NCI-H1436 (cell line): Measurements from ENCODE around the gene TM4SF18.

Experiments
- DNase-seq: peaks from one replicate; lab custom pipeline; 2025; lab: John Stamatoyannopoulos, UW

The TM4SF18 gene

DNA sequence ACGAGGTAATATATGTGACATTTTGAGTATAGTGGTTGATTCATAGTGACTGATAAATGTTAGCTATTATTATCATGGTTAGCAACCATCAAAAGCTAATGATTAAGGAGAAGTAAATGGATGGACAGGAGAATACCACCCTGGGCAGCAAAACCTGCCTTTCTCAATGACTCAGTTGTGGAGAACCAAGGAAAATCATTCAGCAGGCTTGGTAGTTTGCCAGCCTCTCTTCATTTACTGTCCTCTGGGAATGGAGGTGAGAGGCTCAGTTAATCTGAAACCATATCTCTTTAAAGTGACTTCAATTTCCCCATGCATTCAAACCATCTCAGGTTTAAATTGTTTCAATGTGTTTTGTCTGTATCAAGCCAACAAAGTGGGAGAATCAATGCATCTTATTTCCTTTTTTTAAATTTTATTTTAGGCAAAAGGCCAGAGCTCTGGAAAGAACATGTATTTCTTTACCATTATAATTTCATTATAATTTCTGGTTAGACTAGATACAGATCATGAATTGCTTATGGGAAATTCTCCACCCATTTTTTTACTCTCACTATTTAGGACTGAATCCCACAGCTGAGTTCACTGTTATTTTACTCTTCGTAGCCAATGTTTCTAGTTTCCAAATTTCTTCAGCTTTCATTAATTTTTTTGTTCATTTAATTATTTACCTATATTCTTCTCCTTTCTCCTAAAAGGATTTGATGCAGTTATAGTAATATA lies 2.7 kb downstream of the TM4SF18 start:
- DNase-seq: peak; percentile 81

DNA sequence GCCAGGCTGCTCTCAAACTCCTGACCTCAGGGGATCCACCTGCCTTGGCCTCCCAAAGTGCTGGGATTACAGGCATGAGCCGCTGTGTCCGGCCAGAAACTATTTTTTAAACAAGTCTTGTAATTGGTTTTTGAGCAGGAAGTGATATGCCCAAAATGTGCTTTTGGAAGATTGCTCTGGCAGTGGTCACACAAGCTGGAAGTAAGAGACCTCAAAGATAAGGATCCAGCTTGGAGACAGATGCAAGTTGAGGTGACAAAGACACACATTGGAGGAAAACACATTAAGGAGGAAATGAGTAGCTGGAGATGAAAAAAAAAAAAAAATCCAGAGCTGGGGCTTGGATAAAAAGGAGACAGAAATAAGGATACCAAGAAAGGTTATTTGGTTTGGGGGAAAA lies 6.3 kb downstream of the TM4SF18 start:
- no peak for DNase-seq

DNA sequence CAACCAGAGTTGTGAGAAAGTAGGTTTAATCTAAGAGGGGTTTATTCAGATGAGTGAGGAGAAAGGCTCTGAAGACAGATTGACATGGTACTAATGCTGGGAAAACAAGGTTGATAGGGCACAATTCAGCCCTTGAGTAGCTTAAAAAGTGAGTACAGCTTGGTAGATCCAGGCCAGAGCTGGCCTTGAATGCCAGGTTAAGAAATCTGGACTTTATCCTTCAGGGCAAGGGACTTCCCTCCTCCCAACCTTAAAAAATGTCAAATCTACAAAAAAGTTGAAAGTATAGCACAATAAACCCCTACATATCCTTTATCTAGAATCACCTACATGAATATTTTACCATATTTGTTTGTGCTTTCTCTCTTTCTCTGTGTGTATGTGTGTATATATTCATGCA lies 7.9 kb downstream of the TM4SF18 start:
- DNase-seq: no peak

DNA sequence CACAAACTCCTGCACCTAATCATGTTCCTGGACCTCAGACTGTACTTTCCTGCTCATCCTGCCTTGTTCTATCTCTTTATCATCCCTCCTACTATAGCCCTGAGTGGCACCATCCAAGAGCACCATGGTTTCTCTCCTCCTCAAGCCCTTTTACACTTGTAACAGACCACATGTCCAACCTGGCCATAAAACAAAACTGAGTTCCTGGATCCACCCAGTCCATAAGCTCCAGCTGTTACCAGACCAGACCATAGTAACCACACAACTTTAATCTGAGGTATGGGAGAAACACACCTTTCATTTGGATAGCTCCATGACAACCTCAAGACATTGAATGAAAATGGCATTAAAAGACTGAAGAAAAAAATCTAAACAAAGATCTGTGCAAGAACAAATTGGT lies 9.1 kb downstream of the TM4SF18 start:
- DNase-seq: no peak

DNA sequence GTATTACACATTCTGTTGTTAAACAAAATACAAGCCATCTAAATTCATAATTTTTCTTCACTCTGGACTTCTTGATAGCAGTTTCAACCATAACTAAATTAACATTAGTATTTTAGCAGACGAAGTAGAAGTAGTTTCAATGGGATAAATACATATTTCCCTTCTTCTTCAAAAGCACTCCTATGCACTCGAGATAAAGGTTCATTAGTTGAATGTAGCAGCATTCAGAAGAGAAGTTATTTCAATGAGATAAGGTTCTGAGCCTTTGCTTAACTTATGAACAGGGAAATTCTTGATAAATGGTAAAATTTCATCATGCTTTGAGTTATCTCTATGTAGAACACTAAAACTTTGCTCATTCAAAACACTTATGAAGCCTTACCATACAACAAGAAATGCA lies 11.8 kb downstream of the TM4SF18 start:
- DNase-seq: no peak

DNA sequence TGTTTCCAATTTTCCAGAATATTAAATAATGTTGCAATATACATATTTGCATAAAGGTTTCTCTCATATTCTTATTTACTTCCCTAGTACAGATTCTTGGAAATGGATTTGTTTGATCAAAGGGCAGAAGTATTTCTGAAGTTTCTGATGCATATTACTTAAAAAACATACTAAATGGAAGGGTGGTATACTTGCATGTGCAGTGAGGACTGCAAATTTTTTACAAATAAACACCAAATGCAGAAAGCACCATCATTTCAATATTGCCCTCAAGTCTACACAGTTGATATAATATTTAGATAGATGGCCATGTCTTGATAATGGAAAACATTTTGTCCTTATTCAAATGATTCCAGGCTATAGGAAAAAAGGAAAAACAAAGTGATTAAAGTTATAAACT lies 12.3 kb downstream of the TM4SF18 start:
- DNase-seq: no peak

DNA sequence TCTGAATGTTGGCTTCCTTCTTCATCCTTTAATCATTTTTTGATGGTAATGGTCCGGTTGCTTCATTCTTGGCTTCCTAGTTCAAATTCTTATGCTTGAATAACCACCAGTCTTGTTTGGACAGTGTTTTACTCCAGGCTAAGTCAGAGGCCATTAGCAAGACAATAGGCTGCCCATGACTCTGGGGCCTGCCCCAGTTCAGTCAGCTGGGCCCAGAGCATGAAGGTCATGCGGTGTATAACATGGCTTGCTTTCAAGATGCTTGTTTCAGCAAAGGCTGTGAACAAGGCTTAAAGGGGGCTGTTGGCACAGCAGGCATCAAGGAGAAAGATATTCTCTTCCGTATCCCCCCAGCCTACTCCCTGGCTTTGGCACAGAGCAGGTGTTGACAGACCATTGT lies 13.7 kb downstream of the TM4SF18 start:
- no peak for DNase-seq

DNA sequence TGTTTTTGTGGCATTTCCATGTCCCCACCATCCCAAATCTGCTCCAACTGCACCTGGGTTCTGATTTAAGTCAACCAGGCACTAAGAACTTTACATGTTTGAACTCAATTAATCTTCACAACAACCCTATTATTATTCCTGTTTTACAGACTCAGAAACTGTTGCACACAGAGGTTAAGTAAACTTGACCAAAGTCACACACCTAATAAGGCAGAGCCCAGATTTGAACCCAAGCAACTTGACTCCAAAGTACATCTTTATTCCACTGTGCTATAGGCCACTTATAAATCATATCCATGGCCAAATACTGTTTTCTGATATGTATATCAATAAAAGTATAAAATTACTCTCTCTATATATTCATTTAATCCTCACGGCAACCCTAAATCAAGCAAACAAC lies 16.4 kb downstream of the TM4SF18 start:
- no peak for DNase-seq

DNA sequence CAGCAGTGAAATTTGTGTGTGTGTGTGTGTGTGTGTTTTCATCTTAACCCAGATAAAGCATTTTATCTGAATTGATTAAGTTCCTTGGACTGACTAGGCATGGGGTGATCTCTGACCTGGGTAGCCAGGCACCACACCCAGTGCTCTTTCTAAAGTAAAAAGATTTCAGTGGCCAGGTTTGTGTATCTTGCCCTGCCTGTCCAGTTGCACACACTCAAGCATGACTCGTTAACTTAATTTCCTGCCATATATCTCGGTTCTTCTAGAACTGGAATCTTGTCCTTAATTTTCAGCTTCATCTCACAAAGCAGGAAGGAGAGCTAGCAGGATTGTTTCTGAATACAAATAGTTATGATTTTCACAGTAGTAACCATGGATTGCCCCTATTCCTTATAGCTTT lies 17.0 kb downstream of the TM4SF18 start:
- no peak for DNase-seq

DNA sequence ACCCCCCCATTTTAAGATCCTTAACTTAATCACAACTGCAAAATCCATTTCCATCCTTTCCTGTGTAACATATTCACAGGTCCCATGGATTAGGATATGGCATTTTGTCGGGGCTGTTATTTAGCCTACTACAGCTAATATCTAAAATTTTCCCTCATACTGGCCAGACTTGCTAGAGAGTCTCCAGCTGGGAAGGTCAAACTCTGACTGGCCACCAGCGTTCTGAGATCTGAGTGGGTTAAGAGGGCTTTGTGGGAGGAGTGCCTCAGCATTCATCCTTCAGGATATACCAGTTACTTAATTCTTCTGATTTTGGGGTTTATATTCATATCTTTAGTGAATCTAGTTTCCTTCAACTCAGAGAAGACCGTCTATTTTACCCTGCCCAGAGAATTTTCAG lies 17.7 kb downstream of the TM4SF18 start:
- no peak for DNase-seq

DNA sequence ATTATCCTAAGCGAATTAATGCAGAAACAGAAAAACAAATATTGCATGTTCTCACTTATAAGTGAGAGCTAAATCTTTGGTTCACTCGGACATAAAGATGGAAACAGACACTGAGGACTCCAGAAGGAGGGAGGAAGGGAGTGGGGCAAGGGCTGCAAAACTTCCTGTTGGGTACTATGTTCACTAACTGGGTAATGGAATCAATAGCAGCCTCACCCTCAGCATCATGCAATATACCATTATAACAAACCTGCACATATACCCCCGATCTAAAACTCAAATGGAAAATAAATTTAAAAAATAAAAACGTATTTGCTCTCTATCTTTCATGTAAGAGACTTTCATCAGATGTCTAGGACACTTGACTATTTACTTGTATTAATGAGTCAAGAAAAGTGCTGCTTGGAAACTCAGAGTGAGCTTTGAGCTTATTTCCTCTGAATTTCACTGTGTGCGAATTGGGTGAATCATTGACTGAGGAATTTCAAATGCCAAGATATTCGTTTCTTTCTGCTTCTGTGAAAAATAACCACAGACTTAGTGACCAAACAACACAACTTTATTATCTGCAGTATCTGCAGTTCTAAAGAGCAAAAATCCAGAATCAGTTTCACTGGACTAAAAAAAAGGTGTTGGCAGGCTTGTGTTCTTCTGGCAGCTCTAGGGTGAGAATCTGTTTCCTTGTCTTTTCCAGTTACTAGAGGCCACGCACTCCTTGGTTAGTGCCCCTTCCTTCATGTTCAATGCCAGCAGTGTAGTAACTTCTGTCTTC lies 18.4 kb downstream of the TM4SF18 start:
- DNase-seq: no peak

DNA sequence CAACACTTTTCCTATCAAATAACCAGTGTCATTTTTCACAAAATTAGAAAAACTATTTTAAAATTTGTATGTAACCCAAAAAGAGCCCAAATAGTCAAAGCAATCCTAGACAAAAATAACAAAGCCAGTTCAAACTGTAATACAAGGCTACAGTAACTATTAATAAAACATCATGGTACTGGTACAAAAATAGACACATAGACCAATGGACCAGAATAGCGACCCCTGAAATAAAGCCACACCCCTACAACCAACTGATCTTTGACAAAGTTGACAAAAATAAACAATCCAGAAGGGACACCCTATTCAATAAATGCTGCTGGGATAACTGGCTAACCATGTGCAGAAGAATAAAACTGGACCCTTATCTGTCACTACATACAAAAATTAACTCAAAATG lies 19.9 kb downstream of the TM4SF18 start:
- no peak for DNase-seq

DNA sequence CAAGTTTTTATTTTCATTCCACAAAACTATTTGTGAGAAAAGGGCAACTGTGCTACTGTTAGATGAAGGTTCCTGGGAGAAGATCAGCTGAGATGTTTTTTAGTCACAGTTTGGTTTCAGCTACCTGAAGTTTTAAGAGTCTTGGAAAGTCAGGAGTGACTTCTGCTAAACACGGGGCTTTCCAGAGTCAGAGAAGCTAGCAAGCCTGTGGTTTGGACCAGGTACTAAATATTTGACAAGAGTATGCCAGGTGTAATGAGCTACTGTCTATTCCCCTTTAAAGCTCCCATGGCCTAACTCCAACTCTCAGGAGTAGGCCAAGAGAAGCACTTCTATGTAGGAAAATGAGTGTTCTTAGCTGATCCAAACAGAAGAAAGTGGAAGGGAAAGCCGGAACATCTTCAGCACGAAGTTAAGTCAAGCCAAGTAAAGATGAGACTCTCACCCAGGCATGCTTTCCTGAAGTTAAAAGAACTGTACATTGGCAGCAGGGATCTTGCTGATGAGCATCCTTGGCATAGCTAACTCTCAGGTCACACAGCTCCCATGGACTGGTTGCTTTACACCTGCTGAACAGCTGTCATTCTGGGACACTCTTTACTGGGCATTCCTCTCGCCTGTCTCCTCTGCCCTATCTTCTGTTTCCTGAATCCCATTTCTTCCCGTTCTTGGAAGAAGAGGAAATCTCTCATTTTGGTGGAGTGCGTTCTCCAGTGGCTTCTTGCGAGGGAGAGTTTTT lies 22.5 kb downstream of the TM4SF18 start:
- no peak for DNase-seq

DNA sequence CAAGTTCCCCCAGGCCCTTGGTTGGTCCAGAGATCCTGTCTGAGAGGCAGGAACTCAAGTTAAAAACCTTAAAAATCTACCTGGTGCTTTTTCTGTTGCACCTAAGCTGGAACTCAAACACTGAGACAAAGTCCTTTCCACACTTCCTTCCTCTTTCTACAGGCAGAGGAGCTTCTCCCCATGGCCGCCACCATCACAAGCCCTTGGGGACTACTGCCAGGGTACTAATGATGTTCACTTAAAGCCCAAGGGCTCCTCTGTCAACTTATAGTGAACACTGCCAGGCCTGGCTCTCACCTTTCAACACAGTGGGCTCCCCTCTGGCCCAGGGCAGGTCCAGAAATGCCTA lies 26.0 kb downstream of the TM4SF18 start:
- no peak for DNase-seq

DNA sequence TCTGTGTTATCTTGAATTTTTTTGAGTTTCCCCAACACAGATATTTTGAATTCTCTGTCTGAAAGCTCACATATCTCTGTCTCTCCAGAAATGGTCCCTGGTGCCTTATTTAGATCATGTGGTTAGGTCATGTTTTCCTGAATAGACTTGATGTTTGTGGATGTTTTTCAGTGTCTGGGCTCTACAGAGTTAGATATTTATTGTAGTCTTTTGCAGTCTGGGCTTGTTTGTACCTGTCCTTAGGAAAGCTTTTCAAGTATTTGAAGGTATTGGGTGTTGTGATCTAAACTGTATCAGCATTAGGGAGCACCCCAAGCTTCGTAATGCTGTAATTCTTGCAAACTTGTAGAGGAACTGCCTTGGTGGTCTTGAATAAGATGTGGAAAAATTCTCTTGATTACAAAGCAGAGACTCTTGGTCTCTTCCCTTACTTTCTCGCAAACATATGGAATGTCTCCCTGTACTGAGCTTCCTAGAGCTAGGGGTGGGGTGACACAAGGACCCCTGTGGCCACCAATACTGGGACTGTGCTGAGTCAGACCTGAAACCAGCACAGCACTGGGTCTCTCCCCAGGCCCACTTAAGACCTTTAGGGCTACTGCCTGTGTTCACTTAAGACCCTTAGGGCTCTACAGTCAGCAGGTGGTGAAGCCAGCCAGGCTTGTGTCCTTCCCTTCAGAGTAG lies 26.5 kb downstream of the TM4SF18 start:
- DNase-seq: no peak

DNA sequence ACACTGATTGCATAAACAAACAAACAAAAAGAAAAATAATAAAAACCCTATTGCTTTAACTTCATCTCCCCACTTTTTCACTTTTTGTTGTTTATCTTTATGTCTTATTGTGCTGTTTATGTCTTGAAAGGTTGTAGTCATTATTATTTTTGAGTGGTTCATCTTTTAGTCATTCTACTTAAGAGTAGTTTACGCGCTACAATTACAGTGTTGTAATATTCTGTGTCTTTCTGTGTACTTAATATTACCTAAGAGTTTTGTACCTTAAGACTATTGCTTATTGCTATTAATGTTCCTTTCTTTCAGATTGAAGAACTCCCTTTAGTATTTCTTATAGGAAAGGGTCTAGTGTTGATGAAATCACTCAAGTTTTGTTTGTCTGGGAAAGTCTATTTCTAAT lies 28.1 kb downstream of the TM4SF18 start:
- no peak for DNase-seq

DNA sequence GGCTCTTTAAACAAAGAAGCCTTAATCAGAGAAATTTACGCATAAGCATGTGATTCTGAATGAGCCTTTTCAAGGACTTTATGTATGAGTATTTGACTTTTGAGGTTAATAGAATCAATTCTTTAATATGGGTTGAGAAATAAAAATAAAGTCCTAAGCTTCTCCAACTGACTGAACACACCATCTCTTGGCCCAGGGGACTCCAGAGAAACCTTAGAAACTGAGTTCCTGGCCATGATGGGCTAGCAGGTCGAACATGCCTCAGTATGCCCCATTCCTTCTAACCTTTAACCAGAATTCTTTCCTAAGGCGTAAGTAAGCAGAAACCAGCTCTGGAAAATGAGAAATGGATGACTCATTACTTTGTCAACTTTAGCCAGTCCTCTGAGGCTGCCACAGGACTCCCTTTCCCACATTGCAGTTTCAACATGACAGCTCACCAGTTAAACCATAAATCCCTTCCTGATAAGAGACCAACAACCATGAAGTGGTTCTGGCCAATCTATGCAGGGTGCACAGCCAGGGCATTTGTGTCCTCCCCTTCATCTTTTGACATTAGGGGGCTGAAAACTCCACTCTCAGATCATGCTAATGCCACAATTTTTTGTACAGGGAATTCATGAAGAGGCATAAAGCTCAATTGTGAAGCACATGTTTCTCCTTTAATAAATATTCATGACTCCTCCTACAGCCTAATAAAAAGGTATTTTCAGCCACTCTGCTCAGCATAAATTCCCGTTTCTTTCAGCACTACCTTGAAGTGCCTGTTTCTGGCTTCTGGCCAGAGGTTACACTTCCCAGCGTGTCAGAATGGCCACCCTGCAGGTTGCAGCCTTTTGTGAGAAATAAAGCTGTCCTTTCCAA lies 33.3 kb downstream of the TM4SF18 start:
- DNase-seq: no peak

DNA sequence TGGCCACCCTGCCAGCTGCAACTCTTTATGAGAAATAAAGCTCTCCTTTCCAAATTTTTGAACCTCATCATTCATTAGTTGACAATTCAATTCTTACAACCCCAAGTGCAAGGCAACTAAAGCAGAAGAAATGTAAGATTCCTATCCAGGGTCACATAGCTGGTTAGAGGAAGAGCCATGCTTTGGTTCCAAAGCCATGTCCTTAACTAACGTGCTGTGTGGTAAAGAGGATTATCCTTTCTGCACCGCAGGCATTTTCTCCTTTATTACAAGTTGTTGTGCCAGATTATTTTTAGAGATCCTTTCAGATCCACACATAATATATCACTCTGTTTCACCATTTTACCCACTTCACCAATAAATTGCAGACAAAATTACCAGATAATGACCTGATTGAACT lies 36.5 kb downstream of the TM4SF18 start:
- DNase-seq: no peak

DNA sequence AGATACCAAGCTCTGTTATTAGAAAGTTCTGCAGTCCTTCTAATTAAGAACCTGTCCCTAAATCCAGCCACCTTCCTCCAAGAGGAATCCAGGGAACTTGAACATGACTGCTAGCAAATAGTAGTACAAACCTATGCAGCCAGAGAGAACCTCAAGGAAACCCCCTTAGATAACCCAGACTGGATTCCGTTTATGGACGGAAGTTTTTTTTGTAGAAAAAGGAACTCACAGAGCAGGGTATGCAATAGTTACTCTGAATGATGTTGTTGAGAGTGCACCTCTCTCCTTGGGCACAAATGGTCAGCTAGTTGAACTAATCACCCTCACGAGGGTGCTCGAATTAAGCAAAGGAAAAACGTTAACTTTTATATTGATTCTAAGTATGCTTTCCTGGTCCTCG lies 40.8 kb downstream of the TM4SF18 start:
- DNase-seq: no peak

DNA sequence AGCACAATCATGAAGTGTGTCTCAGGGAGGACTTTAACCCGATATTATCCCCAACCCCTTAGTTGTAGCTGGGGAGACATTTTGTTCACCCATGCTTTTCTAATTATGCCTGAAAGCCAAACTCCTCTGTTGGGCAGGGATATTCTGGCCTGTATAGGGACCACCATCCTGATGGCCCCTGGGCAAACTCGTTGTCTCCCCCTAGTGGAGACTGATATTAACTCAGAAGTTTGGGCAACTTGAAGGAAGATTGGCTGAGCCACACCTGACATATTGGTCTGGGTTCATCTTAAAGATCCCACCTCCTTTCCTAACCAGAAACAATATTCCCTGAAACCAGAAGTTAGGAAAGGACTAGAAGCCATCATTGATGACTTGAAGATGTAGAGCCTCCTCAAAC lies 42.3 kb downstream of the TM4SF18 start:
- peak; percentile 21 for DNase-seq

DNA sequence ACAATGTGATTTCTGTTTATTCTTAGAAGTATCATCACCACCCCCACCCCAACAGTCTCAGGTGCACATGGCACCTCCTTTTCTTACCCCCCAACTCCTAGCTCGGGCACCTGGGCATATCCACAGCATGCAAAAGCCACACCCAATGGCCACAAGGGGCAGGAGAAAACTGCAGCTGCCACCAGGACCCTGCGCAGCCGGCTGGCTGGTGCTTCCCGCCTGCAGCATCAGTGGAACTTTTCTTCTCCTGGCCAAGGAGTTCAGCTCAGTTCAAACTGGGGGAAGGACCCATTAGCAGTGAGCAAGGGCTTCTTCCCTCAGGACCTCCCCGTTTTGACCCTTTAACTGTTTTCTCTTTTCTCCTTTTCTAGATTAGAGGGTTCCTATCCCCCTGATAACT lies 44.8 kb downstream of the TM4SF18 start:
- DNase-seq: no peak

DNA sequence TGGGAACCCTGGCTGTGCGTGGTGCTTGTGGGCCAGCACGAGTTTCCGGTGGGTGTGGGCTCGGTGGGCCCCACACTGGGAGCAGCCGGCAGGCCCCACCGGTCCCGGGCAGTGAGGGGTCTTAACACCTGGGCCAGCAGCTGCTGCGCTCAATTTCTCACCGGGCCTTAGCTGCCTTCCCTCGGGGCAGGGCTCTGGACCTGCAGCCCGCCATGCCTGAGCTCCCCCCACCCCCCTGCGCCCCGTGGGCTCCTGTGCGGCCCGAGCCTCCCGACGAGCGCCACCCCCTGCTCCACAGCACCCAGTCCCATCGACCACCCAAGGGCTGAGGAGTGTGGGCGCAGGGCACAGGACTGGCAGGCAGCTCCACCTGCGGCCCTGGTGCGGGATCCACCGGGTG lies 49.4 kb downstream of the TM4SF18 start:
- DNase-seq: no peak
